Stimulated activated CD4-positive, alpha-beta T cell treated with anti-CD3 and anti-CD28 coated beads, Interleukin-12 subunit alpha, Interleukin-12 subunit beta, amount 100 ng/mL, for 4 hours (primary cell): Measurements from ENCODE around the gene CAMK1G.

ENCODE experiments used
- DNase-seq: peaks from one replicate; pipeline ENCODE4 v3.0.0-alpha.2; 2020

Gene CAMK1G

DNA sequence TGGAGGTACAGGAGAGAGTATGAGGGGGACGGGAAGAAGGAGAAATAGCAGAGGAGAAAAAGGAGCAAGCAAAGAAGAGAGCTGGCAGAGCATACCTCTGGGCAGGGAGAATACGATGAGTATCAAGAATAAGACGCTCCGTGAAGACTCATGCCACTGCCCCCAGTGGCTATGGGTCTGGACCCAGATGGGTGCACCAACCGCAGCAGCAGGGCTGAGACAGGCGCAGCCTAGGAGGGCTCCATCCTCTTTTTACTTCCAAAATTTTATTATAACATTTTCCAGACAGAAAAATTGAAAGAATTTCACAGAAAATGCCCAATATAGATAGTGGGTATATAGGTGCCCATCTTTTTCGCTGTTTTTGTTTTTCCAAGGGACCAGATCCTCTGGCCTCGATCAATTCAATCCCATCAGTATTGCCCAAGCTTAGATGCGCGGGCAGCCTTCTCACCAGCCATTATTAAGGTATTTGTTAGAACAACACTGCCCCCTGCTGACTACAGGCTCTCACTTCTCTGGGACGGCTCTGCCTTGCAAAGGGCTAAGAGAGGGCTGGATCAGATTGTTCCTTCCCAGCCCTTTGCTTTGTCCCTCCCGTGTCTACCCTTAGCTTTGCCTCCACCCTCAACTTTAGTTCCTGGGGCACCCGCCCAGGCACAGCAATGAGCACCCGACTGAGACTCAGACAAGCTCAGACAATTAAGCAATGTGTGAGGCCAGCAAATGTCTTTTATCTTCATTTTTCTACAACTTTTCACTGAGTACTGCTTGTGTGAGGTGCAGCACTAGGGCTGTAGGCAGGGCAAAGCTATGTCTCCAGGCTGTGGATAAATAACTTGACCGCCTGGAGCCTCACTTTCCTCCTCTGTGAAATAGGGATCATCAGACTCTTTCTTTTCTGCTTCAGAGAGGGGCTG is 17.5 kb upstream of the CAMK1G start:
- peak; percentile 69 for DNase-seq

DNA sequence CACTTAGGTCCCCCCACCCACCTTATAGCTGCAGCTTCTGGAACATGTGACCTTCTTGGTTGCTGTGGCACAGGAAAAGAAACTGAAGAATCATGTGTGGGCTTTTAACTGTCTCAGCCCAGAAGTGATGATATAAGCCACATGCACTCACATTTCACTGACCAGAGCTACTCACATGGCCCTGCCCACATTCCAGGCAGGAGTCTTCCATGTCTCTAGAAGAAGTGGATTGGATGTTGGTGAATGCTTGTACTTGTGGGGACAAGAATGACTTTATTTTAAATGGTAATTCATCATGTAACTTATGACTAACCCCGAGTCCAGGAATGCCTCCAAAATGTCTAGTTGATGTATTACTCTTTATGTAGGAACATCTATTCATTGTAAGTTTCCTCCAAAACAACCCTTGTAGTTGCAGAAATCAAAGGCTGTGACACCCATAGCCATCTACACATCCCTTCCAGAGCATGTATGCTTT is 15.8 kb upstream of the CAMK1G start:
- no peak for DNase-seq

DNA sequence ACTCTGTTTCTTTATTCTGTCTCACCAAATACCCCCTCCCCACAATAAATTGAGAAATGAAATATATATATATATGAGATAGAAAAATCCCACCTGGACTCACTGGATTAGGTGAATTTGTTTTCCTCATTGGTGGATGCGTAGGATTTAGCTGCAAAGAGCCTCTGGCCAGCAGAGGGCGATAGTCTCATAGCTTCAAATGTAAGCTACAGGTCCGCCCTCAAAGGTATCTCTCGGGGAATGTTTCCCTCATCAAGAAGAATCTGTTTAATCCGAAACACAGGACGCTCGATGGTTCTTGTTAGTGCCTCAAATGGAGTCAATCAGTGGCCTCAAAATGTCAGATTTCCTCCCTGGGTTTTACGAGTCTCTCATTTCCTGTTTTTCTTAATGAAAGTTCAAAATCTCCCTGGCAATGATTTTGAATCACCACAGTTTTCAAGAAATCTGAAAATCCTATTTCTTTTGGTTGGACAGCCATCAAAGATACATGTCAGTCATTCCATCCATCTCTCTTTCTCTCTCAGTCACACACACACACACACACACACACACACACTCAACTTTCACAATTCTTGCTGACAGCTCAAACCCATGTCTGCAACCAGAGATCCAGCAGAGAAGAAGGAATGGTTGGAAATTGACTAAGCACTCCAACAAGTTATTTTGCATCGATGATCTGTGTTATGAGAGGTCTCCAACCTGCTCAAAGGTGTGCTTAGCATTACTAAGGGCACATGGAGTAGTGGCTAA is 13.9 kb upstream of the CAMK1G start:
- DNase-seq = peak; percentile 75

DNA sequence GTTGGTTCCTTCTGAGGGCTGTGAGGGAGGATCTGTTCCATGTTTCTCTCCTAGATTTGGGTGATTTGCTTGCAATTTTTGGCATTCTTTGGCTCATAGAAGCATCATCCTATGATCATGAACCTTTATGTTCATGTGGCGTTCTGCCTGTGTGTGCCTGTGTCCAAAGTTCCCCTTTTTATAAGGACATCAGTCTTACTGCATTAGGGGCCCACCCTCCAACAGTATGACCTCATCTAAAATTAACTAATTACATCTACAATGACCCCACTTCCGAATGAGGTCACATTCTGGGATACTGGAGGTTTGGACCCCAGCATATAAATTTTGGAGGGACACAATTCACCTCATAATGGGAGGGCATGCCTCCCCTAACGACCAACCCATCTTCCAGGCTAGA is 12.8 kb upstream of the CAMK1G start:
- no peak for DNase-seq

DNA sequence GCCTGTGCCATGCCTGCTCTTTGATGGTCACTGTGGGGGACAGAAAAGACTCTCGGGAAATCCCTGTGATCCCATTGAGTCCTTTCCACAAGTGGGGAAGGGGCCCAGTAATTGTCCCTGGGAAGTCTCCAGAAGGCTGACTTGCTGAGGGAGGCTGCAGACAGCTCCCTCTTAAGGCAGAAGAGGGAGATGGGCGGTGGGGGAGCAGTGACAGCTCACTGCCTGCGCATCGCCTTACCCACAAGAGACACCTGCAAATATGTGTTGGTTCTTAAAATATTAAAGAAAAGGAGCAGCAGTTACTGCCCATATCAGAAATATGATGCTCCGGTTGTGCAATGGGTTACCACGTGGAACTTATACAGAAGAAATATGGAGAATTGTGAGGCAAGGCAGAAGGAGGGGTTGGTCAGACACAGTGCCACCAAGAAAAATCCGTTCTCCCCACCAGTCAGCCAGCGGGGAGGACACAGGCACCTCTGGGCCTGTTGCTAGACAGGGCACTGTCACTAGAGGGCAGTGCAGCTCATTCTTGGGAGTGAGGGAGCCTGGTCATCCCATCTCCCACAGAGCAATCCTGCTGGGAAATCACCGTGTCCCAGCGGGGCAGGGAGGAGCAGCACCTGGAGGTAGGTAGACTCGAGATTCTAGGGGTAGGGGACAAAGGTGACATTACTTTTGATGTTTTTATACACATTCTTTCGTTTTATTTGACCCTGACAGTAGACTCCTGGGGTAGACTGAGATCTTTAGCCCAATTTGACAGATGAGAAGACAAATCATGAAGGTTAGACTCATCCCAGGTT is 6.9 kb upstream of the CAMK1G start:
- DNase-seq = peak; percentile 67

DNA sequence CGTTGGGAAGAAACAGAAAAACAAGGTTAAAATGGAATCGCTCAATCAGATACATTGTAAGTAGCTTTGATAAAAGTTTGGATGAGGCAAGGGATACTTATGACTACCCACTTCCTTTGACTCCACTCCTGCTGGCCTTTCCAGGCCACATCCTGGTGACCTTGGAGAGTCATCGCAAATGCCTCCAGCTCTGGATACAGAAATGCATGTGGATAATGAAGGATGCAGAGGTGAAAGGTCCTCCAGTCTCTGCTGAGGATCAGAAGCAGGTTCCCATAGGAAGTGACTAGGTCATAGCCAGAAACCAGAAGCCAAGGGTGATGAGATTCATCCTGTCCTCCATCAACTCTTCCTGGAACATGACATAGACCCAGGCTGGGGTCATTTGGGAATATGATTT is 6.2 kb upstream of the CAMK1G start:
- no peak for DNase-seq

DNA sequence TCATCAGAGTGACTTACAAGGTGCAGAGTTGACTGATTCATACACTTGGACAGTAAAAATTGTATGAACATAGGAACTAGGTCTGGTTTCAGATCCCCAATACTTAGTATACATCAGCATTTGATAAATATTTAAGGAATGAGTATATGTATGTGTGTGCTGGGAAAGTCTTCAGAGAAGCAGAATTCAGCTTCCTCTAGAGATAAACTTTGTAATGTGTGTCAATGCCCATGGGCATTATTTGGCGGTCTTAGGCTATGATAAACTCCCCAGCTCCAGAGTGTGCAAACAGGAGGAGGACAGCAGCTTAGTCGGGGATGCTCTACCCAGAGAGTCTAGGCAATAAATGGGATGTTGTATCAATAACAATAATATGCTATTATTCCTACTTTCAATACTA is 2.9 kb upstream of the CAMK1G start:
- no peak for DNase-seq

DNA sequence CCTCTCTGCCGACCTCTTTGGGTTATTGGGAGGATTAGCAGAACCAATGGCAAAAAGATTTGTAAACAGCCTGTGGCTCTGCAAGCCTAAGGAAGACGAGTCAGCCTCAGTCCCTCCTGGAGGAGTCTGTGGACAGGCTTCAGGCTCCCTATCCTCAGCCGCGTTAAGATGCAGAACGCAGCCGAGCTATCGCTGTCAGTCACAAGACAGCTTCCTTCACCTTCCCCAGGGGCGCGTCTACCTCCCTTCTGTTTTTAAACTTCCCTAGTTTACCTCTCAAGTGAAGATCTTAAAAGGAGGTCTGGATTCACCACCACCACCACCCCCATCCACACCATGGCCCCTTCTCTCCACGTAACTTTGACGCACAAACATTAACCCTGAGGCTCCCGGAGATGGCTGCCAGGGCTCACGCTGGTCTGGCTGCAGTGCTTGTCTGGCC is 738 bp downstream of the CAMK1G start:
- DNase-seq = no peak

DNA sequence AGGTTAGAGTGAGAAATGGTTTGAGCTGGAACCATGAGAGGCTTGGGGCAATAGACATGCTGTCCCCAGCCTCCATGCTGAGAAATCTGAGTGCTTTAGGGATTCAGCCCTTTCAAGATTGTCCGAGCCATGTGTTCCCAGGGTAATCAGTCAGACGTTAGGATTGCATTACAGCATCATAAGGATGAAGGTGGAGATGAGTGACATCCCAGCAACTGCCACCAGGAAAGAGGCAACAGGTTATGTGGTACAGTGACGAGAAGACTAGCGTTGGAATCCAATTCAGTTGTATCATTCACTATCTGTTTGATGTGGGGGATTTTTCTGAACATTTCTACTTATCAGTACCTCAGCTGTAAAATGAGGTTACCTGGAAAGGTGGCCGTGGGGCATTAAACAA is 1.7 kb downstream of the CAMK1G start:
- no peak for DNase-seq

DNA sequence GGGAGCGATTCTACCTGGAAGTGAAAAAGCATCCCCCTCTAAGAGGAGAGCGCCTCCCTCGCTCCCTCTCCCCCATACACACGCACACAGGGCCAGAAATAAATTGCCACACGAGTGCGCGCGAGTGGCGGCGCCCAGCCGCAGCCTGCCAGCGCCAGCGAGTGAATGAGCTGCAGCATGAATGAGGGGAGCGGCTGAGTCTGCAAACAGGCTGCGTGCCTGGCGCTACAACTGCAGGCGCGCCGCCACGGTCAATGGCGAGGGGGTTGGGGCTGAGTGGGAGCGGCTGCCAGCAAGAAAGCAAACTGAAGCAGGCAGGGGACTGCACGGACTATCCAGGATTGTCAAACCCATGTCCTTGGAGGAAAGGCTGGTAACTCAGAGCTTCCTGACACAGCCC is 2.2 kb downstream of the CAMK1G start:
- no peak for DNase-seq

DNA sequence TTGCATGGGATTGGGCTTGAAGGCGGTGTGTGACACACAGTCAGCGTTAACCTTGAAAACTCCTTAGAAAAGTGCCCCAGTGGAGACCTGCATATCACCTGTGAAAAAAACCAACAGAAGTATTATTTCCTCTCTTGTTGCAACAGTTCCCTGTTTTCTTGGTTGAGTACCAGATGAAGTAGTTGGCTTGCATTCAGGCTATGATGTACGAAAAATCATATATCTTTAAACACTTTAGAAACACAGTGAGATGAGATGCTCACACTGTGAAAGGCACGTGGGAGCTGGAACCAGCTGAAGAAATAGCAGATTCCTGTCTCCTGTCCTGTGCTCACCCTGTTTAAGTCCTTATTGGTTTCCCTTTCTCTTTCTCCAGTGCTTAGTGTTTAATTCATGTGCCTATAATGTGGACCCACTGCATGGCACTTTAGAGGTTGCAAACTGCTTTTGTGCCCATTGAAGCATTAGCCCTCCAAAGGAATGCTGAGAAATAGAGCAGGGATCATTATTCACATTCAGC is 2.8 kb downstream of the CAMK1G start:
- DNase-seq = no peak

DNA sequence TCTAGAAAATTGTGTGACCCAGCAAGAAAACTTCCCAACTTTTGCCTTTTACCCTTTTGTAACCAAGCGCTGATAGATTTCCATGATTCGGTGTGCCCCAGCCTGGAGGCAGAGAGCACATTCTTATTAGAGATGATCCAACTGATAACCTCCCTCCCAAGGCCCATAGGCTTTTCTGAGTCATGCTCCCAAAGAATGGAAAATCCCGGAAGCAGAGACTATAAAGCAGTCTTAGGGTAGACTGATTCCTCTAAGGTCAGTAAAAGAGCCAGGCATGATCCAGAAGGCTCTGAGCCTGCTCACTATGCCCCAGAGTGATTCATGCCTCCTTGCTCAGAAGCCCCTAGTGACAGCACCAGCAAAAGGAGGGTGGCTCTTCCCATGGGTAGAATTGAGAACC is 4.3 kb downstream of the CAMK1G start:
- no peak for DNase-seq

DNA sequence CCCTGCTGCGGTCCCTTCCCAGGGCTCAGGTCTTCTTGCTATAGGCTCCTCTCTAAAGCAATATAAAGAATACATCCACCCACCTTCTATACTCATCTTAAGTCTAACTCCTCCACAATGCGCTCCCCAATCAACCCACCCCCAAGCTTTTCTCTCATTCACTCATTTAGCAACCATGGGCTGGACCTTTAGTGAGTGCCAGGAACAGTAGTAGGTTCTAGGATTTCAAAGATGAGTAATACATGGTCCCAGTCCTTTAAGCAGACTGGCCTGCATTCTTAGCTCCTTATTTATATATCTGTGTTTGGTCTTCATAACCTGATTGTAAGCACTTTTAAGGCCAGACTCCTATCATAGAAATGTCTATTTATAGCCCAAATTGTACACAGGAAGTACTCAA is 5.9 kb downstream of the CAMK1G start:
- DNase-seq = no peak

DNA sequence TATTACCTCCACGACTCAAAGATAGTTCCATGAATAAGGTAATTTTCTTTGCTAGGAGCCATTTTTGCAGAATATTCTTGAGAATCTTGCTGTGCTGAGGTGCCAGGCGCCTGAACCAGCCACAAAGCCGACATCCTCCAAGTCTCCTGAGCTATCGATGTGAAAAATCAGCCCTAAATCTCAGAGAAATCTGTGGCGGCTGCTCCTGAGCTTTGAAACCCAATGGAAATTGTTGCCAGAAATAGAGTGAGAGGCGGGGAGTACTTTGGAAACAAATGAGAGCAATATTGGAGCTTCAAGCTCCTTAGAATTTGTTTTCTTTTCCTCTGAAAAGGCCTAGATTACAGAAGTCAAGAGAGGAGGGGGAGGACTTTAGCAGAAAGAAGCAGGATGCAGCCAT is 6.3 kb downstream of the CAMK1G start:
- no peak for DNase-seq

DNA sequence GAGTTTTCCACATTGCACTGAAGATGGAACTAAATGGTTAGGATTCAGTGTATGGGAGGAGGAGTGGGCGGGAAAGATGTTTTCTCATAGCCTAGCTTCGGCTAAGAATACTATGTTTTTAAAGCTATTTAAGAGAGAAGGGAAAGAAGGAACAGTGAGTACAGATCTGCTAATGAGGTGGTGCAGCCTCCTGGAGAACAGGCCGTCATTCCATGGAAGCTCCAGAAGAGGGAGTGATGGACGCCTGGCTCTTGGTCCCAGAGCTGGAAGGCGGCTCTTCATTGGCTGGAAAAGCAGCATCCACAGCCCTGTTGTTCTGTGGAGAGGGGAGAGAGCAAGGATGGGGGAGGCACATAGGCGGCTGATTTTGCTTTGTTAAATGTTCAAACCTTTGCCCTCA is 6.9 kb downstream of the CAMK1G start:
- DNase-seq = no peak

DNA sequence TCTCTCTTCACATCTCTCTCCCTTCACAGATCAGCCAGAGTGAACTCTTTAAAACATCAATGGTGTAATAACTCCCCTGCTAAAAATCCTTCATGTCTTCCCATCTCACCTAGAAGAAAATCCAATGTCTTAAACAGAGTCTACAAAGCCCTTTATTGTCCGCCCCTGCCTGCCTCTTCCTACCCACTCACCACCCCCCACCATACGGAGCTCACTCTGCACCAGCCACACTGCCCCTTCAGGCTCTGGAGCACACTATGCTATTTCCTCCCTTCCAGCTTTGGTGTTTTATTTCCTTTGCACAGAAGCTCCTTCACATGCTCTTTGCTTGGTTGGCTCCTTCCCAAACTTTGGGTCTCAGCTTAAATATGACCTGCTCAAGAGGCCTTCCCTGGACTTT is 10.2 kb downstream of the CAMK1G start:
- DNase-seq = no peak

DNA sequence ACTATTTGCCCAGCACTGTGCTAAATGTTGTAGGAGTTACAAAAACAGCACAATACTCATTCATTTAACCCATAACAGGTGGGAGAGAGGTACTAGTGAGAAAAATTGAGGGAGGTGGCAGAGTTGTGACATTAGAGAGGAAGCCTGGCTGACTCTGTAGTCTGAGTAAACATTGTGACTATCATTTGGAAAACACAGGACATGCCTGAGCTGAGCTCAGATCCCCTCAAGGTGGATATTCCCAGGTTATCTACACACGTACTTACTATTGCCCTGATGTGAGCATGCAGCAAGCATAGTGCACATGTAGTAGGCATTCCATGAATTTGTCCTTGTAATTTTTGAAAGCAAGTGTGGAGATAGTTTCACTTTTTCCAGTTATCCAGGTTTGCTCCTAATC is 10.9 kb downstream of the CAMK1G start:
- no peak for DNase-seq

DNA sequence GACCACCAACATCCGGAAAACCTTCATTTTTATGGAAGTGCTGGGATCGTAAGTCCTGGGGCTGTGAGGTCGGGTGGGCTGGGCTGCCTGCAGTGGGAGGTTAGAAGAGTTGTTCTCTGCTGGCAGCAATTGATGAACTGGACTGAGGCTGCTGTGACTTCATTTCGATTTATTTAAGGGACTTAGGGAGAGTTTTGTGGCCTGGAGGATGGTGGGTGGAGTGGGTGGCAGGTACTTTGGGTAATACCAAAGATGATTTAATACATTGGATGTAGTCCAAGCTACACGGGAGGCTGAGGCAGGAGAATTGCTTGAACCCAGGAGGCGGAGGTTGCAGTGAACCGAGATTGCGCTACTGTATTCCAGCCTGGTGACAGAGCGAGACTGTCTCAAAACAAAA is 11.5 kb downstream of the CAMK1G start:
- no peak for DNase-seq

DNA sequence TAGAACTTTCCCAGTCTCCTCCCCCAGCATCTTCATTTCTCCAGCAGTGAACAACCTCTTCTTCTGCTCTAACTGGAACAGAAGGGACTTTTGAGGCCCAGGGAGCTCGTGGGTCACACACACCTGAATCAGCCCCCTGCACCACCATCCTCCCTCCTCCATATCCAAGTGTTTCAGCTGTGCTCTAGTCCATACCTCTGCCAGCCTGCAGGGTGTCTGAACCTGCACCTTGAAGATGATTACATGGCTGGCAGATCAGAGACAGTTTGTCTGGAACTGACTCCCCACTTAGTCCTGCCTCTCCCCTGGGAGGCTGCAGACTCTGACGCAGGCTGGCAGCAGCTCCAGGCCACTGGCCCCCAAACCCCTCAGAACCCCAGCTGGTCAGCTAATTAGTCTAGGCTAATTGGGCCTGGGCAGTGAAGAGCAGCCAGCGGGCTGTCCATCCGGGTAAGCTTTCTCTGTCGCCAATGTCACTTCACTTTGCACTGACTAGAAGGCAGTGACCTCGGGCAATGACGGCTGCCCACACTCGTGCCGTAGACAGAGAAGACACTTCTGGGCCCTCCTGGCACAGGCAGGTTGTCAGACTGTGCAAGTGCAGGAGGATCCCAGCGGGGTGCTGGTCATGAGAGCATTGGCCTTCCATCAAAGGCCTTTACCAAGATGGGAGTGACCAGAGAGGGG is 12.2 kb downstream of the CAMK1G start:
- no peak for DNase-seq

DNA sequence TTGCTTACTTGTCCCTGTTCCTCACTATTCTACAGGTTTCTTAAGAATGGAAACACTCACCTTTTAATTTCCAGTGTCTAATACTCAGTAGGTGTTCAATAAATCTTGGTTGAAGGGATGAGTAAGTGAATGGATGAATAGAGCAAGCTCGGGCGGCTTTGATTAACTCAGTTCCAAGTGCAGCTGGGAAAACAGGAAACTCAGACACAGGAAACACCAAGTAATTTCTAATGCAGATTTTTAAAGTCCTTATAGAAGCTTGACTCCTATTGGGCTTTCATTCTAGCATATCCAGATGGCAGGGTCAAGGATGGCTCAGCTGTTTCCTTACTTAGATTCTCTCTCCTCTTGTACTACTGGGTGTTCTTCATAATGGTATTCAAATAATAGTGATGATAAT is 14.0 kb downstream of the CAMK1G start:
- no peak for DNase-seq

DNA sequence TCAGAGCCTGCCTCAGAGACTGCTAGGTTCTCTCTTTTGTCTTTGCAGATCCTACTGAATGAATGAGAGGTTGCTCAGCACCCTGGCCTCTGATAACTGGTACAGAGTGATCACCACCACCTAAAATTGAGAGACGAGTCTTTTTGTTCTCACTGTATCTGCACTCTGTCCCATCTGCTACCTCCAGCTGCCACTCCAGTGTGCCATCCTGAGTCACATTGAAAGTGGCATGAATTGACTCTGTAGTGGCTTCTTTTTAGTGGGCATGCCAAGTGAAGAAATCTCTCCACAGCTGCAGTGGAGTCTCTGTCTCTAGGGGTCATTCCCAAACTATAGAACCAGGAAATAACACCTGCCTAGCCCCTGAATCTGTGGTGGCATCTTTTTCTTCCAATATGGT is 14.7 kb downstream of the CAMK1G start:
- no peak for DNase-seq

DNA sequence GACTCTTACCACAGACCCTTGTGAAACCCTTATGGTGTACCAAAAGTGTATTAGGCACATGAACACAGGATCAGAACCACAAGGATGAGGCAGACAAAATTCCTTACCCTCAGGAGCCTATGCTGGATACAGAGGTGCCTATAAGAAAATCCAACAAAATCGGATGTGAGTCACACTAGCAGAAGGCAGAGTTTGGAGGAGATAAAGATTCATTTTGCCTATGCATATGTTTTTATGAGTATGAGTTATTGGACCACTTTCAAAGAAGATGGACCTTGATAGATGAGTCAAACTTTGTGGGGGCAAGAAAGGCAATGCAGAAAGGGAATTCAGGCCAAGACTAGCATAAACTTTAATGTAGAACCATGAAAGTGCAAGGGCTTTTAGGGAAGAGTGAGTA is 17.0 kb downstream of the CAMK1G start:
- no peak for DNase-seq
